Inferior parietal cortex (tissue), 1 donor: Measurements from ENCODE around the gene TPMT.
"Not testable (repeated sequence)": the region's sequence is repeated elsewhere in the genome, so short reads cannot be mapped to it uniquely, and the experiment has no call there.

ENCODE experiments used
- DNase-seq: peaks from one replicate; pipeline ENCODE4 v3.0.0-alpha.2; 2016; ENCODE audit errors: extremely low spot score

TPMT gene

GRCh38 chr6:18154507-18155149, at the start of gene TPMT:
TPMT (minus strand) TSS chr6:18155077; CDS start chr6:18149127, 5,950 bp downstream.
- no peak for DNase-seq

GRCh38 chr6:18203786-18204185, 48.9 kb upstream of the TPMT start:
- no peak for DNase-seq

- no peak for DNase-seq
Observed at GRCh38 chr6:18192026-18192425, 37.1 kb upstream of the TPMT start.

- no peak for DNase-seq
Observed at GRCh38 chr6:18189196-18189595, 34.3 kb upstream of the TPMT start.

GRCh38 chr6:18187701-18188100, 32.8 kb upstream of the TPMT start:
- no peak for DNase-seq

- no peak for DNase-seq
Observed at GRCh38 chr6:18186540-18187250, 31.8 kb upstream of the TPMT start.

- DNase-seq: no peak
Observed at GRCh38 chr6:18186033-18186432, 31.2 kb upstream of the TPMT start.

- DNase-seq: no peak
Observed at GRCh38 chr6:18185624-18186023, 30.7 kb upstream of the TPMT start.

- no peak for DNase-seq
Observed at GRCh38 chr6:18183766-18184165, 28.9 kb upstream of the TPMT start.

GRCh38 chr6:18182568-18182967, 27.7 kb upstream of the TPMT start:
- no peak for DNase-seq

GRCh38 chr6:18179770-18180356, 25.0 kb upstream of the TPMT start:
- no peak for DNase-seq

GRCh38 chr6:18178960-18179615, 24.2 kb upstream of the TPMT start:
- DNase-seq: no peak

- DNase-seq: no peak
Observed at GRCh38 chr6:18177286-18177965, 22.5 kb upstream of the TPMT start.

GRCh38 chr6:18176198-18176597, 21.3 kb upstream of the TPMT start:
- DNase-seq: not testable (repeated sequence)

GRCh38 chr6:18171871-18172270, 17.0 kb upstream of the TPMT start:
- DNase-seq: no peak

- no peak for DNase-seq
Observed at GRCh38 chr6:18168264-18168663, 13.4 kb upstream of the TPMT start.

GRCh38 chr6:18166312-18167036, 11.6 kb upstream of the TPMT start:
- no peak for DNase-seq

GRCh38 chr6:18165751-18166150, 10.9 kb upstream of the TPMT start:
- no peak for DNase-seq

GRCh38 chr6:18162401-18162800, 7.5 kb upstream of the TPMT start:
- no peak for DNase-seq

- no peak for DNase-seq
Observed at GRCh38 chr6:18161431-18161830, 6.6 kb upstream of the TPMT start.

GRCh38 chr6:18160911-18161310, 6.0 kb upstream of the TPMT start:
- DNase-seq: no peak
